HG02763 (cell line): ENCODE results near the gene OARD1.
A peak's percentile ranks its signal among the peaks of the same experiment; 100 is the strongest.

Experiments used
- ATAC-seq: cut with Tn5 transposase; IDR thresholded peaks from one replicate; pipeline ENCODE4 v1.9.1; 2021; ENCODE audit warnings: mild to moderate bottlenecking, moderate library complexity; ENCODE audit not compliant: unreplicated experiment

OARD1 gene

GRCh38 chr6:41075651-41076626 lies 3.8 kb upstream of the OARD1 start:
- ATAC-seq = no peak

GRCh38 chr6:41074692-41075436 lies 2.7 kb upstream of the OARD1 start:
- ATAC-seq = no peak

DNA sequence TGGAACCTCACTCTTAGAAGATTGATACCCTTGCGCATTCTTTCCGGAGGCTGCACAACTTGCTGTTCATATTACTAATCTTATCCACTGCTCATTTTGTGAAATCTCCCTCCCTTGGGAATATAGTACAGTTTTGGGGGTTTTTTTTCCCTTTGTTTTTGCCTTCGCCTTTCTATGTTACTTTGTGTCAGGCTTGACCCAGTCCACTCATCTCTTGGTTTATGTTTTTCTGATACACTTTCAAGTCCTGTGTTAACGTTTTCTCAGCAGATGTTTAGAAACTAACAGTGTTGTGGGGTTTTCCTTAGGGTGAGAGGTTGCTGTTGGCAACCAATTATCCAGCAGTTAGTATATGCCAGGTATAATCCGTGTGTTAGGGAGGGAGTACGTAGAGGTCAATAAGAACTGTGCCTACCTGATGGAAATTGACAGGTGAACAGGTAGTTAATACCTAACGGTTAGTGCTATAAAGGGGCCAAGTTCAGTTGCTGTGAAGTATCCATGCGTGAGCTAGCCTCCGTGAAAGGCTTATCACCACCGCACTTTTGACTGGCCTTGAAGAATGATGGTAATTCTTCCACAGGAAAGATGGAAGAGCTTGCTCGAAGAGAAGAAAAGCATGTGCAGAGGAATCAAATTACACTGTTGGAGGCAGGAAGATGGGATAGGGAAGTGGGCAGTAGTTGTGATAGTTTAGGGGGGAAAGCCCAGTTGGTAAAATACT lies 2.0 kb upstream of the OARD1 start:
- ATAC-seq = no peak

- ATAC-seq = peak; percentile 25
Measured at GRCh38 chr6:41073203-41073967, 1.2 kb upstream of the OARD1 start.

DNA sequence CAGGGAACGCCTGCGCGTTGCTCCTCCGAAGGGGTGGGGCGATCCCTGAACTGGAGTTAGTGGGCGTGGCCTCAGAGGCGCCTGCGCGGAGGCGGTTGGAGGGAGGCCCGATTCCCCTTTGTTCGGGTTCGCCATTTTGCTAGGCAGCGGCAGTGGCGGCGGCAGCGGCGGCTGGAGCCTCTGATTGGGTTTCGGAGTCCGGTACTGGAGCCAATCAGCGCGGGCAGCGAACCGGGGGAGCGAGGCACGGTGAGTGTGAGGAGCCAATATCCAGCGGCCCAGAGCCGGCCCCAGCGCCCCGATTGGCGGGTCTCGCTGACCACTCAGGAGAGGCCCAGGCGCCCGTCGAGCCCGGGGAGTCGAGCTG lies 663 bp upstream of the OARD1 start, which contains the start of gene NFYA:
TSS of gene NFYA (plus strand) at position 139 of the 367 bp plus-strand sequence. CDS start 6,116 bp downstream, outside the sequence.
- peak; percentile 57 for ATAC-seq

GRCh38 chr6:41071501-41071922 lies 644 bp downstream of the OARD1 start:
- ATAC-seq = no peak

DNA sequence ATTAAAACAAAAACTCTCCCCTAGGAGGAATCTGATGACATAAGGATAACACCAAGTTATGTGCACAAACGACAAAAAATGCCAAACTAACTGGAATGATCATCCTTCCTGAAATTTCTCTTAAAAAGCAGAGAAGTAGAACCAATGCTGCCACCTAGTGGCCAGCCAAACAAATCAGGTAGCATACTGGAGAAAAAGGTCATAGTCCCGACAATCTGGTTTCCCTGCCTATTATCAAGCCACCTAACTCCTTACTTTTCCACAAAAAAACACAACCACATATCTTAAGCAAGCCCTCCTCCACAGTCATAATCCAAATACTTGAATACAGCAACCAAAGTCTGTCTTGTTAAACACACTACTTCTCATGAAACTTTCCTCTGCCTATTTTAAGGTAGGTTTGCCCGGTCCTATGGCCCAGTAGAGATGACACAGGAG lies 5.3 kb downstream of the OARD1 start:
- no peak for ATAC-seq

DNA sequence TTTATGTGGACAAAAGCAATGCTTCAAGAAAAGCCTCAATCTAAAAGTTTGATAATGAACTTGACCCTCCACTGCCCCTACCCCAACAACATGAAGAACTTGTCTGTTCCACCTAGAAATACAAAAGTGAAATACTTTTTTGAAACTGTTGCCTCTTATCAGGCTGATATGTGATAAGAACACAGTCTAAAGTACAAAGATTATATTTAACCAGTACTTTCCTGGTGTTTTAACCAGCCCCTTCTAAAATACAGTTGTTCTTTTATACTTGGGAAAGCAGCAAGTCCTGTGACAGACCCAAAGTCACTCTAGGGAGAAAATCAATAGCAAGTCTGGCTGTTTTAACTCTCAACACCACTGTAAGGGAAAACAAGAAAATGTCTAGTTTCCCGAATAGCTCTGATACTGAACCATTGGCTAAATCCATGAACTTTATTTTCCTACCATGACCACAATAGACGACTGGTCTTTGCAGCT lies 6.6 kb downstream of the OARD1 start:
- no peak for ATAC-seq

GRCh38 chr6:41064841-41065240 lies 7.3 kb downstream of the OARD1 start:
- ATAC-seq = no peak

GRCh38 chr6:41063884-41064285 lies 8.3 kb downstream of the OARD1 start:
- ATAC-seq = no peak

DNA sequence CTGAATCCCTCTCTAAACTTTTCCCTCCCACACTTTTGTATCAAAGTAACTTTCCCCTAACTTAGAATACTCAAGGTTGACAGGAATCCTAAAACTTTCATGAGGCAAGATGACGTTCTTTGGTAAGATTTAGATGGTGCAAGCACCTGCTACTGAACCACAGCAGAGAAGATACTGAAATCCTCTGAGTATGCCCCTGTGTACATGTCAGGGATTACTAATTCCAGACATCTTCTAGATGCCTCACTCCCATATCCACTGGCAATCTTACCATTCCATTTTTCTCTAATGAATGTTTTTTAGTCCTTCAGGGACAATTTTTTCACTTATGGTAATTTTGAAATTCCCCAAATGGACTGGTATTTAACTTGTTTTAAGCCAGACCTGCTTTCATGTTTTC lies 10.1 kb downstream of the OARD1 start:
- no peak for ATAC-seq

GRCh38 chr6:41061196-41061726 lies 10.9 kb downstream of the OARD1 start:
- ATAC-seq = no peak

DNA sequence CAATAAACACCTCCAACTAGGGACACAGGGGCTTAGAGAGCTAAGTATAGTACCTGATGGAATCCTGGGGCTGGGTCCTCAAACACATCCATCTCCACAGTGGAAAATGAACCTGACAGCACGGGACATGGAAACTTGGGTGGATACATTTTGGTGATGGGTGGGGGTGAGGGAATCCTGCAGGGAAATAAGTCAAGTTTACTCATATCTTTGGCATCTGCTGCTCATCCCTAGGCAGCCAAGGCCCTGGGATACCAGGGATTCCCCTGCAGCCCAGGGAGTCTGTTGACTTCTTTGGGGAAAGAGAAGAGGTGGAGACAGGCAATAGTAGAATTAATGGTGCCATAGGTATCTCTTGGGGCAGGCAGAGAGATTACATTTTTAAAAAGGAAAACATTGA lies 12.6 kb downstream of the OARD1 start:
- ATAC-seq = no peak

DNA sequence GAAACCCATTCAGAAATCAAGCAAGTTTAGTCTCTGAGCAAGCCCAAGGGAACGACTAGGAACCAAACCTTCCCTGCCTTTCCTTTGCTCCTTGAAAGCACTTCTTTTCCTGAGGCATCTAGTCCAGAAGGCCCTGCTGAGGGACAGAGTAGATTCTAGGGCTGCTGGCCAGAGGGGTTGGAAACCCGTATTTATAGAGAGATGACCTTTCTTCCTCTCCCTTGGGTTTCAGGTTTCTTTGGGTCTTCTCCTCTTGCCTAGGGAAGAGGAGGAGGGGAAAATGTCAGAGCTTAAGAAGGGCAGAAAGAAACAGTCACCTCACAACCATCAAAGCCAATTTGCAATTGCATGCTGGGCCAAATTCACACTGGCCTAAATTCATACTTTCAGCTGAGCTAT lies 13.4 kb downstream of the OARD1 start:
- no peak for ATAC-seq

- no peak for ATAC-seq
Measured at GRCh38 chr6:41056768-41057490, 15.2 kb downstream of the OARD1 start.

GRCh38 chr6:41055149-41055548 lies 17.0 kb downstream of the OARD1 start:
- no peak for ATAC-seq

DNA sequence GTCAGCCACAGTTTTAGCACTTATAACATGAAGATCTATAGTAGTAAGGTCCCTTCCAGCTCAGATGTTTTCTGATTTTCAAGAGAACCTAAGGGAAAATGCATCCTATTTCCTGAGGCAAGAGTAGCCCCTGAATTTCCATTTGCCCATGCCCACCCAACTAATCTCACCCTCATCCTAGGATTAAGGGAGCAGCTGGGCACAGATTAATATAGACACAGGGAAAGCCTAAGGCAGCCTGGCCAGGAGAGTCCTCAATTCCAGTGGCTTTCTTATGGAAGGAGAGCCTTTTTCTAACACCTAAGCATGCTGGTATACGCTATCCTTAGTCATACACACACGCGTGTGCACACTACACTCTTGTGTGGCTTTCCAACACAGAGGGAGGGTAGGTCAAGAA lies 17.6 kb downstream of the OARD1 start:
- no peak for ATAC-seq

DNA sequence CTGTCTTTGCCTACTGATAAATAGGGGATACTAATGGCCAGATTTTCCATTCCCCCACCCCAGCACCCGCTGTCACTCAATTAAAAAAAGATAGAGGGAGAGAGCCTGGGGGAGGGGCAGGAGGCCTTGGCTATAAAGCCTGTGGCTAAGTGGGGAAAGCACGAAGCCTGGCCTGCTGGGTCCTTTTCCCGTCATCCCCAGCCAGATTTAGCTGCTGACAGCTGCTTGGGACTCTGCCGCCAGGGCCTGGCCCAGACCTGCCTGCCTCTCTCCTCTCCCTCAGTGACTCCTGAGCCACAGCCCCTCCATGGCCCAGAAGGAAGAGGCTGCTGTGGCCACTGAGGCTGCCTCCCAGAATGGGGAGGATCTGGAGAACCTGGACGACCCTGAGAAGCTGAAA lies 19.1 kb downstream of the OARD1 start, which contains the start of gene APOBEC2:
TSS of gene APOBEC2 (plus strand) at position 162 of the 400 bp plus-strand sequence. CDS start at position 308, 146 bp downstream.
- no peak for ATAC-seq

DNA sequence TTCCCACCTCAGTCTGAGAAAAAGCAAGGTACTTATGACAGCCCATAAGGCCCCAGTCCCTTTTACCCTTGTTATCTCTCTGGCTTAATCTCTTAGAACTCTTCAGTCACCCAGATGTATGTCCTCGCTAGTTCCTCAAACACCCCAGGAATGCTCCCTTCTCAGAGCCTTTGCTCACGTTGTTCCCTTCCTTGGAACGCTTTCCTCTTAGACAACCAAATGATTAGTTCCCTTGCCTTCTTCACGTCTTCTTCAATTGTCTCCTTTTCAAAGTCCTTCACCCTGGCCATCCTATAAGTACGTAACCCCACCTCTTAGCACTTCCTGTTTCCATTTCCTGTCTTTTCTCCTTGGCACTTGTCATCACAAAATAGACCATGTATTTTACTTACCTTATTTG lies 20.3 kb downstream of the OARD1 start:
- ATAC-seq = no peak
